Upper lobe of left lung (tissue), 4 donors: ENCODE measurements around the gene ASB8.

ENCODE experiments used
- EP300 ChIP-seq, 4 donors: sonication (generic); formaldehyde crosslinking; IDR thresholded peaks; one replicate each; pipeline ENCODE4 v1.5.1; 2017; ENCODE audit warnings: antibody characterized with exemption in 4 of 4, control low read depth in 2 of 4
- POLR2A ChIP-seq, 4 donors: fragments of 450-650 bp; IDR thresholded peaks; one replicate each; pipeline ENCODE4 v1.5.1; 2016 to 2017; ENCODE audit warnings: antibody characterized with exemption in 4 of 4, mild to moderate bottlenecking in 2 of 4
- POLR2AphosphoS5 ChIP-seq, 2 donors: sonication (generic); formaldehyde crosslinking; IDR thresholded peaks; one replicate each; pipeline ENCODE4 v1.5.1; 2017; ENCODE audit warnings: antibody characterized with exemption in 2 of 2
- TF ChIP-seq, protein P1 (sequence below), 6 experiments: fragments of 450-650 bp in 4 of 6; fragments of 200-600 bp in 2 of 6; sonication (generic) in 2 of 6; IDR thresholded peaks; one replicate each; pipeline ENCODE4 v1.5.1; 2016 to 2019; ENCODE audit warnings: antibody characterized with exemption in 6 of 6

DNA sequence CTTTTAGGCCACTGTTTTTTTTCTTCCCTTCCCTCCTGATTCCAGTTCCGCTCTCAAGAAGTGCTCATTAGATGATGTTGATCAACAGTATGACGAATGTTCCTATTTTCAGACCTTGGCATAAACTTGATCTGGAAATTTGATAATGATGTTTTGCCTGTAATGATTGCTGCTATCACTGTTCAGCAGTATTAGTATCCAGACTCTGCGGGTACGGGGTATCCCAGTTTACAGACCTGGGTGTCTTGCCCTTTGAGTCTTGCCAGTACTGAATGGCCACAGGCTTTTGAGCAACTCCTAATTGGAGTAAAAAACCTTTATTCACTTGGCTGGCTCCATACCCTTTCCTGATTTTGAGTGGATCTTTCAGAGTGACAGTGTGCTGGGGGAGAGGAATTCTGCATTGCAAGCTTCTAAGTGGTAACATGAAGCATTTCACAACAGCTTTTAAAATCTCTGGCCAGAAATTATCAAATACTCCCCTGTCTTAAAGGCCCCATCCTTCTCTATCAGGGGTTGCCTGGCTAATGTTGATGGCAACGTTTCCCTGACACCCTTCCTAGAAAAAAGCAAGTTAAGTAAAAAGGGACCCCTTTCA lies 5.9 kb upstream of the ASB8 start:
- TF ChIP-seq, protein P1, sequence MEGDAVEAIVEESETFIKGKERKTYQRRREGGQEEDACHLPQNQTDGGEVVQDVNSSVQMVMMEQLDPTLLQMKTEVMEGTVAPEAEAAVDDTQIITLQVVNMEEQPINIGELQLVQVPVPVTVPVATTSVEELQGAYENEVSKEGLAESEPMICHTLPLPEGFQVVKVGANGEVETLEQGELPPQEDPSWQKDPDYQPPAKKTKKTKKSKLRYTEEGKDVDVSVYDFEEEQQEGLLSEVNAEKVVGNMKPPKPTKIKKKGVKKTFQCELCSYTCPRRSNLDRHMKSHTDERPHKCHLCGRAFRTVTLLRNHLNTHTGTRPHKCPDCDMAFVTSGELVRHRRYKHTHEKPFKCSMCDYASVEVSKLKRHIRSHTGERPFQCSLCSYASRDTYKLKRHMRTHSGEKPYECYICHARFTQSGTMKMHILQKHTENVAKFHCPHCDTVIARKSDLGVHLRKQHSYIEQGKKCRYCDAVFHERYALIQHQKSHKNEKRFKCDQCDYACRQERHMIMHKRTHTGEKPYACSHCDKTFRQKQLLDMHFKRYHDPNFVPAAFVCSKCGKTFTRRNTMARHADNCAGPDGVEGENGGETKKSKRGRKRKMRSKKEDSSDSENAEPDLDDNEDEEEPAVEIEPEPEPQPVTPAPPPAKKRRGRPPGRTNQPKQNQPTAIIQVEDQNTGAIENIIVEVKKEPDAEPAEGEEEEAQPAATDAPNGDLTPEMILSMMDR (IDR thresholded peaks at IDR 0.05) = no peak
- TF ChIP-seq POLR2A (IDR thresholded peaks at IDR 0.05) (no peak), EP300 (IDR thresholded peaks at IDR 0.05) (no peak), POLR2AphosphoS5 (IDR thresholded peaks at IDR 0.05) (no peak)
